GM04504 (cell line): ENCODE measurements around the gene RNF213.

Experiments used
- DNase-seq: peaks from one replicate; pipeline ENCODE4 v3.0.0-alpha.2; 2012; ENCODE audit warnings: low read depth

RNF213 gene

DNA sequence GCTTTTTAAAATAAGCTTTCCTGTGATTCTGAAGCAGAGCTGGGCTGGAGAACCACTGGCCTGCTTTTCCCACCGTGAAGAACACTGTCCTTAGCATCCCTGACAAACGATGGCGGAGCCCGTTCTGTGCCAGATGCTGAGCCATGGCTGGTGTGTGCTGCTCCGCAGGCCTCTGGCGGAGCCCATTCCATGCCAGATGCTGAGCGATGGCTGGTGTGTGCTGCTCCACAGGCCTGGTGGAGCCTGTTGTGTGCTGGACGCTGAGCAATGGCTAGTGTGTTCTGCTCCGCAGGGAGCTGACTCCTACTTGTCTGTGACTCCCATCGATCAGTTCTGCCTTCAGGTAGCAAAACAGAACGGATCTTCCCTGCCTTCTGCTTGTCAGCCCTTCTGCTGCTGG, 158.6 kb downstream of the RNF213 start:
- DNase-seq: no peak

DNA sequence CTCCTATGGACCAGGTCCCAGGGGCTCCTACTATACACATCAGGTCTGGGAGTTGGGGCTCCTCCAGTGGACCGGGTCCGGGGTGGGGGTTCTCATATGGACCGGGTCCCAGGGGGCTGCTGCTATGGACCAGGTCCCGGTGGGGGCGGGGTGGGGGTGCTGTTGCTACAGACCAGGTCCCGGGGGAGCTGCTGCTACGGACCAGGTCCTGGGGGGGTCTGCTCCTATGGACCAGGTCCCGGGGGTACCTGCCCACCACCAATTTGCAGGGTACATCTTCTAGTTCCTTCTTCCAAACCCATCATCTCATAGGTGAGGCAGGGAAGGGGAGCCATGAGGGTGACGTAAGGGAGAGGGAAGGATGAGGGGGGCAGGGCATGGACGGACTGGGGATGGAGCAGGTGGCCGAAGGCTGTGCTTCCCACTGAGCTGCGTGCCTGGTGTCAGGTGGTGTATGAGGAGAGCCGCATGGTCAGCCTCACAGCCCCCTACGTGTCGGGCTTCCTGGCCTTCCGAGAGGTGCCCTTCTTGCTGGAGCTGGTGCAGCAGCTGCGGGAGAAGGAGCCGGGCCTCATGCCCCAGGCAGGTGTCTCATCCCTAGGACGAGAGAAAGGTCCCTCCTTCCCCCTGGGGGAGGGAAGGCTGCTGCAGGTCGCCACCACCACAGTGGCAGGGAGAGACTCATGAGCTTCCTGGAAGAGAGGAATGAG, 160.9 kb downstream of the RNF213 start:
- DNase-seq: no peak

DNA sequence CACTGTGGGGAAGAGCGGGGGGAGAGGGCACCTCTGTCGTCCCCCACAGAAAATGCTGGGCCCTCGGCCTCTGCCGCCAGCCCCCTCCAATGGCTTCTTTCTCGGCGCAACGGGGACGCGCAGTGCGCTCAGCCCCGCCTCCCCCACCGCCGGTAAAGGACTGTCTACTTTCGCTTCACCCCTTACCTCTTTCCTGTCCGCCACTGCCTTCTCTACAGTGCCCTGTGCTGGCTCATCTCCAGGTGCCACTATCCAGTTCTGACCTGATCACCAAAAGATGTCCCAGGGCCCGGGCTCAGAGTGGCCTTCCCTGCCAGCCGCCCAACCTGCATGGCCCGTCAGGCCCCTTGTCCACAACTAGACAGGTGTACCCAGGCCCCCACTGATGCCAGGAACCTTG, 161.6 kb downstream of the RNF213 start:
- DNase-seq: no peak

- DNase-seq: no peak
Observed at GRCh38 chr17:80422981-80423380, 162.3 kb downstream of the RNF213 start.

GRCh38 chr17:80423536-80424225, 163.0 kb downstream of the RNF213 start:
- no peak for DNase-seq

GRCh38 chr17:80424261-80424660, 163.6 kb downstream of the RNF213 start:
- DNase-seq: no peak

- DNase-seq: no peak
Observed at GRCh38 chr17:80424878-80425765, 164.5 kb downstream of the RNF213 start.

GRCh38 chr17:80425835-80426426, 165.3 kb downstream of the RNF213 start:
- no peak for DNase-seq

DNA sequence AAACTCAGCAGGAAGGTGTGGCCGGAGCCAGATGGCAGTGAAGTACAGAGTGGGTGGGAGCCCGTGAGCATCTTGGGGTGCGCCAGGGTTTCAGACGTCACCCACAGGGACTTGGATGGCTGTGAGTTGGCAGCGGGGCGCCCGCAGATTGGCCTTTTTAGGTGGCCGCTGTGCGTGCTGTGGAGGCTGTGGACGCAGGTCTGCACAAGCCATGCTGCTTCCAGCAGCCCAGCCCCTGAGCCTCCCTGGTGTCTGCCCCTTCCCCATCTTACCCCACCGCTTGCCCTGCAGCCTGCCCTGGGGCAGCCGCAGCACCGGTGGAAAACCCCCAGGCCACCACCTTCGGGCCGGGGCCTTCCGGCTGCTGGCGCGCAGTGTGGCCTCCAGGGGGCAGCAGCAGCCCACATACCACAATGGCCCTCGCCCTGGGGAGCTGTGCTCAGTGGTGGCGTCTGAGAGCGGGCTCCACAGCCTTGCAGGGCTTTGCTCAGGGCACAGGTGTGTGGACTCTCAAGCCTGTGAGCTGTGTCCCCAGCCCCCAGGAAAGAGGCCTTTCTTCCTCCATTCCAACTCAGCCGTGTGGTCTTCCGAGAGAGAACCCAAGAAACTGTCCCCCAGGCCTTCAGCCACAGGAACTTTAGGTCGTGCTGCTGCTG, 166.1 kb downstream of the RNF213 start:
- peak; percentile 23 for DNase-seq

DNA sequence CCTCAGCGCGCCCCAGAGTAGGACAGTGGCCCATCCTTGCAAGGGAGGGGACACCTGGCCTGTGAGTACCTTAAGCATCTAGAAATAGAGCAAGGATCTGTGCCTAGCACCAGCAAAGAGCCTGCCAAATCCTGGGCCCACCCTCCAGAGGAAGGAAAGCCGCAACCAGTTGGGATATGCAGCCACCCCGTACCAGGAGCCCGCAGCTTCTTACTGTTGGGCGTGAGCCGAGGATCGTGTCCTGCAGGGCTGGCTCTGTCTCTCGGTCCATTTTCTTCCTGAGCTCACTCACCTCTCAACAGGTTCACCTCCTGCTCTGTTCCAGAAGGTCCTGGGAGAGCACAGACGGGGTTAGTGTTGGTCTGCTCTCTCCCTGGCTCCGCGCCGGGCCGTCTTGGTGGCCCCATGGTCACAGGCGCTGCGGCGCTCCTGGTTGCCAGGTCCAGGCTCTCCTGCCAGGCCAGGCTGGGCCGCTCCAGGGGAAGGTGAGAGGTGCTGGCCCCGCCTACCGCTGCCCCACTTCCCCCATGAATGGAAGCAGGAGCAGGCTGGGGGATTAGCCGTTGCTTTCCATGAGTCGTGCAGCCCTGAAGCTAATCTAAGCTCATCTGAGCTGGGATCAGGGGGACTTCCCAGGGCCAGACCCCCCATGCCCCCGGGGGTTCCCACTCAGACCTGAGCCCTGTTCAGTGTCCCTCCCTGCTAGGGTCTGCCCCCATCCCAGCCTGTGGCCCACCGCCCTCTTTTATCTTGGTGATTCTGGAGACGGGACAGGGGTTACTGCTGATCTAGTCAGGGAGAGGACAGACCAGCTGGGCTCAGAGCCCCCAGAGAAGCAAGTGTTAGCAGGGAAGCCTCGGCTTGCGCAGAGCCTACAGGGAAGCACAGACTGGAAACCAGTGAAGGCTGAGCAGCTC, 167.0 kb downstream of the RNF213 start:
- no peak for DNase-seq

DNA sequence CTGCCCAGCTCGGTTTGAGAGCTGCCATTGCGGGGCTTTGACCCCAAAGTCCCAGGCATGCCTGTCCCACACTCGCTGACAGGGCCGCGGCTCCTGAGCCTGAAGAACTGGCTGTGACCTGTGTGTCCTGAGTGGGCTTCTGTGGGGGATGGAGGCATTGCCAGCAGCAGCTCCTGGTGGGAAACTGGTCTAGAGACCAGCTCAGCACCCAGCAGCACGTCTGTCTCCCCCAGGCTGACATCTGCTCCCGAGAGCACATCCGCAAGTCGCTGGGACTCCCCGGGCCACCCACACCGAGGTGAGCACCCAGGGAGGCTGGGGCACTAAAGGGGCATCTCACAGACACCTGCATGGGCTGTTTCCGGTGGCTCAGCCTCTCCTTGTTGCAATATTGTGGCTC, 167.7 kb downstream of the RNF213 start:
- no peak for DNase-seq

GRCh38 chr17:80428796-80429195, 168.1 kb downstream of the RNF213 start:
- no peak for DNase-seq

DNA sequence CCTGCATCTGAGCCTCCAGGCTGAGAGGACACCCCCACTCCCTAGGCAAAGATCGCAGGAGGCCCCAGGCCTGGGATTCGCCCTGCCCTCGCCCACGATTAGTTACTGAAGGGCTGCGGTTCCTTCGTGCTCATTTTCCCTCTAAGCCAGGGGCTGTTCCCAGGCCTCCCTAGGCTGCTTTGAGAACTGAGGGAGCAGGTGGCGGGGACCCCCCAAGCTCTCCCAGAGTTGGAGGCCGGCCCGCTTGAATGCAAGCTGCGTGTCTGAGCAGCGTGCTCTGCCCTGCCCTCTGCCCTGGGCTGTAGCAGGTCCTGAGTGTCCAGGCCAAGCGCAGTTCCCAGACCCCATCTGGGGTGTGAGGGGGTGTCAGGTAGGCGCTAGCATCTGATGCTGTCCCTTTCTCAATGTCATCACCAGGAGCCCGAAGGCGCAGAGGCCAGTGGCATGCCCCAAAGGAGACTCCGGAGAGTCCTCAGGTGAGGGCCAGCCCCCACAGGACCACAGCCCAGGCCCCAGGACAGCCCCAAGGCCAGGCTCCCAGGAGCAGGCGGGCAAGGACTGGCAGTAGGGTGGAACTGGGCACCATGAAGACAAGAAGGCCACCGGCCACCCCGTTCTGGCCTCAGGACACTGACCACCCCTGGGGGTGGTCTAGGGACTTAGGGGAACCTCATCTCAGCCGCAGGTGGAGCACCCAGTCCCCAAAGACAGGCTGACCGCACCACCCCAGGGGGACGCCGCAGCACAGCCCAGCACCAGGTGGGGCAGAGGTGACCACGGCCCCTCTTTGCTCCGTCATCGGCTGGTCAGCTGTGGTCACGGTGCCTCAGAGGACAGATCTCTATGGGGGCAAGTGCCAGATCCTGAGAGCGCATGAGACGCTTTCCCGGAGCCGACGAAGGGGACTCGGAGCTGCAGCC, 169.0 kb downstream of the RNF213 start:
- DNase-seq: no peak

DNA sequence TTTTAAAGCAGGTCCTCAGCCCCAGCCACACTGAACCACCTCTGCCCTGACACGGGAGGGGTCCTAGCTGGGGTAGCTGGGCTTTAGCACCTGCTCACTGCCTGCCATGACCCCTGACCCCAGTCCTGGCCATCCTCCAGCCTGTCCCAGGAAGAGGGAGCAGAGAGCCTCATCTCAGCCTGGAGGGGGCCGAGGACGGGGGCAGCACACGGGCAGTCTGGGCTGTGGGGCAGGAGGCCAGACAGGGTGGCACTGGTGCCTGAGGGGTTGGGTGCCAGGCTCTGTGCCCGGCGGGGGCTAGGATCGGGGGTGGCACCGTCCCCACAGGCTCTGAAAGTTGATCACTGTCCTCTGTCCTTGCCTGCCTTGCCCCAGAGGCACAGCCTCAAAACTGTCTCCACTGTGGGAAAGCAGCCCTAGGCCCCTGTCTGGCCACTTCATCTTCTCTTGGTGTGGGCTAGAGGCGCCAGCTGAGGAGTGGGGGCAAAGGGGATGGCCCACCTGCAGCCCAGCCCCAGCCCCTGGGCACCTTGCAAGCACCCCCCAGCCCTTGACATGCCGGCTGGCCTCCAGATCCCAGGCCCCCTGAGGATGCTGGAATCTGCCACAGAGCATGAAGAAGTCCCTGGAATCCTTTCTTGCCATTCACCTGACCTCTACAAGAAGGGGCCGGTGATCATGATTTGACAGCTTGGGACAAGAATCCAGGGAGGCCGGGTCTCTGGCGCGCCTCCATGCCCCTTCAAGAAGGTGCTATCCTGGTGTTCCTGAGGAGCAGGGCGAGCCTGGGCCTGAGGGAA, 170.0 kb downstream of the RNF213 start:
- DNase-seq: no peak

DNA sequence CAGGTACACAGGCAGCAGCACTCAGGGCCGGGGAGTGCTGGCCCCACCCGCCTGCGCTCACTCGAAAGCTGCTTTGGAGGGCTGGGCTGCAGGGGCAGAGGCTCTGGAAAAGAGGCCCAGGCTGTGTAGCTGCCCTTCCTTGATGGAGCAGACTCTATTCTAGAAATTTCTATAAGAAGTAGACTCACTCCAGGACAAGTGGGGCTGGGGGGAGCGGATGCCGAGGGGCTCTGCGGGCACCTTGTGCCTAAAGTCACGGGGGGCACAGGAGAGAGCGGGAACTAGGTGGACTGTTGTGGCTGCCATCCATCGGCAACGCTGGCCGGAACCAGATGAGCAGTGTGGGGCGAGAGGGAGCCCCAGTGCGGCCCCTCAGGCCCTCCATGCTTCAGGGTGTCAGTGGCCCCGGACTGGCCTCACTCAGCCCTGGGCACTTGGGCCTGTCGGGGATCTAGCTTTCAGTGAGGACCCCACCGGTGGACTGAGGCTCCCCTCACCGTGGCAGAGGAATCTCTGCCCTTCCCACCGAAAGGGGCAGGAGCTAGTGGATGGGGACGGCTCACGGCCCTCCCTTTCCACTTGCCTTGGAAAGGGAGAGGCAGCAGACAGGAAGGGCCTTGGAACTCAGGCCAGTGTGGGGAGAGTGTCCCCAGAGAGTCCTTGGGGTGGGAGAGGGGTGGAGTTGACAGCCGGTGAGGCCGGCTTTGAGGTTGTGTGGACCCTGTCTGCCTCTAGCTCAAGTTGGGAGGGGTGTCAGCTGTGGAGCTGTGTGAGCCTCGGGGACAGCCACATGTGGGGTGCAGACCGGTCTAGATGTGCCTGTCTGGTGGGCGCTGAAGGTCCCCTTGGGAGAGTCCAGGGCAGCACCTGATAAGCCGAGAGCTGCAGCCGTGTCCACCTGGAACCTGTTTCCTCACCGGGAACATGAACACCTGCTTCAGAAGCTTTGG, 170.9 kb downstream of the RNF213 start:
- no peak for DNase-seq

DNA sequence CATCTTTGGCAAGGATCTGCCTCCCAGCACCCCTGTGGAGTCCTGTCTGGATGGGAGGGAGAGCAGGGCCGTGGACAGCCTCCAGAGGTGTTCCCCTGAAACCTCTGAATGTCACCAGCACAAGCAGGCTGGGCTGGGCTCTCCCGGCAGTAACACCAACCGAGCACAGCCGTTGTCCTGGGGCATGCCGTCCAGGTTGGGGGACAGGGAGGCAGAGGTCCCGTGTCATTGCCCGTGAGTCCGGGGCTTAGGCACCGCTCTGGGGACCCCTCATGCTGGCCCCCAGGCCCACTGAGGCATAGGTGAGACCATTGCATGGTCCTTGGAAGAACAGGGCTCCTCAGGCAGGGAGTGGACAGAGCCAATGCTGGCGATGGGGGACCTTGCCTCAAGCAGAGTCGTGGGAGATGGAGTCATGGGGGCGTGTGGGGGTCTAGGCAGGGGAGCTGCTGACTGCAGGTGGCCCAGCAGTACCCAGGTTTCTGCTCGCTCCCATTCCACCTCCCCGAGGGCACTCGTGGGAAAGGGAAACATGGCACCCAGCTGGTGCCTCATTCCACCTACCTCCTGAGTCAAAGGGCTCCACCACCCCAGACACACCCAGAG, 171.8 kb downstream of the RNF213 start:
- no peak for DNase-seq

DNA sequence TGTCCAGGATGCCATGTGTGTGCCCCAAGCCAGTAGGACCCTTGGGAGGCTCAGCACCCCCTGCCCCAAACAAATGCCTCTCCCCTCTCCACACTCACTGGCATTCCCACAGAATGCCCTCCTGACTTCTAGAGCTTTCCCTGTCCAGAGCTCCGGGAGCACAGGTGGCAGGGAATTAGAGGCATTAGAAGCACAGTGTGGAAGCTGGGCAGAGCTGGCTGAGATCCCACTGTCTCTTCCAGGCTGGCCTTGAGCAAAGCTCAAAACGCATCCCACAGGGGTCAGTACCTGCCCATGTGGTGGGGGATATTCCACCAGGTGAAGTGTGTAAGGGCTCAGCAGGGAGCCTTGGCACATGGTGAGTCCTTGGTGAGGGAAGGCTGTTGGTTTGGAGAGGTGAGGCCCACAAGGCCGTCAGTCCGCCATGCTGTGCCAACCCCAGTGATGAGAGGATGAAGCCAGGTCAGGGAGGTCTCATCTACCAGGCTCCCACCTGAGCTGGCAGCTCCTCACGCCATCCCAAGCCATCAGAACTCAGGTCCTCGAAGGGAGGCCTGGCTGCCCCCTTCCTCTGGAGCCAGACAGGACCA, 172.4 kb downstream of the RNF213 start:
- DNase-seq: no peak
